Fibroblast of upper back skin (primary cell): ENCODE measurements around the gene CD164L2.
"Not testable (repeated sequence)": the region's sequence is repeated elsewhere in the genome, so short reads cannot be mapped to it uniquely, and the experiment has no call there.

Experiments
- DNase-seq: peaks from one replicate; pipeline ENCODE4 v3.0.0-alpha.2; 2013

Gene CD164L2

DNA sequence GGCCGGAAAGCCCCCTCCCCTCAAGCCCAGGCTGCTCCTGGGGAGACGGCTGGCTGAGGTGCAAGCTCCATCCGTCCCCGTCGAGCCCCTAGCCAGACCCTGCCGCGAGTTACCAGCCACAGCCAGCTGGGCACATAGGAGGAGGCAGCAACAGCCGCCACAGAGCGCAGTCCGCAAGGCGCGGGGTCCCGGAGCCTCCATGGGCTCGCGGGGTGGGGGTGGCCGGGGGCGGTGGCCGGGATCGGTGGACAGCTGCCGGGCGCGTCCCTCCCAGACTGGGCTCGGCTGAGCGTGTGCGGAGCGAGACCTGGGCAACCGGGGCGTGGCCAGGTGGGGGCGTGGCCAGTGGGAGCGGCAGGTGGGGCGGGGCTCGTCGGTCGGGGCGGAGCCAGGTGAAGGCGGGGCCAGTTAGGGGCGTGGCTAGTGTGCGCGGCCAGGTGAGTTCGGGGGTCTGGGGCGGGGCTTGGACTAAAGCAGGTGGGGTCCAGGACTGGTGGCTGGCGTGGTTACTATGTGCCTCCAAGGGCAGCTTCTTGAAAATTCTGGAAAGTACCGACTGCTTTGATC, at the start of gene CD164L2:
Gene CD164L2 (minus strand): TSS at position 295 of the 567 bp plus-strand sequence. CDS start 94 bp downstream, at position 201.
- DNase-seq = no peak

DNA sequence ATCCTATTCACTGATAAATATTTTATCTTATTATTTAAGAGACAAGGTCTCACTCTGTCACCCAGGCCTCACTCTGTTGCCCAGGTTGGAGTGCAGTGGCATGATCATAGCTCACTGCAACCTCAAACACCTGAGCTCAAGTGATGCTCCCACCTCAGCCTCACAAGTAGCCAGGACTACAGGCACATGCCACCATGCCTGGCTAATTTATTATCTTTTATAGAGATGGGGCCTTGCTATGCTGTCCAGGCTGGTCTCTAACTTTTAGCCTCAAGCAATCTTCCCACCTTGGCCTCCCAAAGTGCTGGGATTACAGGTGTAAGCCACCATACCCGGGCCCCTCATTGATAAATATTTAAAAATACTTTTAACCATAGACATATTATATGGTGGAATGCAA, 49.6 kb upstream of the CD164L2 start:
- DNase-seq = not testable (repeated sequence)

DNA sequence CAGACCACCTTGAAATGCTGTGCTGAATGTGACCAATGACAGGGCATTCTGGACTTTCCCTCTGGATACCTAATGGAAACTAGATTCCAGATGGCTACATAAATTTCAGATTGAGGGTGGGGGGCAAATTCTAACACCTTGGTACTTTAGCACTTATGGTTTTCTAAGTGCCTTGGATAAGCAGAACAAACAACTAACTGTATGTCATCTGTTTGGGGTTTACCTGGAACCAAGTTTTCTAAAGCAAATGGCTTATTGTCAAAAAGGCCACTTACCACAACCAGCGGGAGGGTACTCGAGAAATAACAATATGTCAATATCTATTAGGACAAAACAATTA, 48.4 kb upstream of the CD164L2 start:
- DNase-seq = no peak

- peak; percentile 38 for DNase-seq
These were observed 47.9 kb upstream of the CD164L2 start for GRCh38 chr1:27430903-27431600.

DNA sequence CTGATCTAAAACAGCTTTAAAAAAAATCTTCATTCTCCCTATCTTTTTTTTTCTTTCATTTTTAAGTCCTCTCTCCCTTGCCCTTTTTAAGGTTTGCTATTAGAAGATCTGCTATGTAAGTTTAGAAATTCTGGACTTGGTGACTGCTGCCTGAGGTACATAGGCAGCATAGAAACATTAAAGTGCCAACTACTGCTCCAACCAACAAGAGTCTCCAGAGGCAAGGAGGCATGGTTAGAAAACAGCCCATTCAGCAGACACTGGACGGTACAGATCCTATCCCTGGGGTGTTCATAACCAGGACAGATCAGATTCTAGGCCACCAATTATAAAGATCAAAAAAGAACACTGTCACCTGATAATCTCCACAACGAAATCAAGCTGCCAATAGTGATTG, 45.9 kb upstream of the CD164L2 start:
- no peak for DNase-seq

DNA sequence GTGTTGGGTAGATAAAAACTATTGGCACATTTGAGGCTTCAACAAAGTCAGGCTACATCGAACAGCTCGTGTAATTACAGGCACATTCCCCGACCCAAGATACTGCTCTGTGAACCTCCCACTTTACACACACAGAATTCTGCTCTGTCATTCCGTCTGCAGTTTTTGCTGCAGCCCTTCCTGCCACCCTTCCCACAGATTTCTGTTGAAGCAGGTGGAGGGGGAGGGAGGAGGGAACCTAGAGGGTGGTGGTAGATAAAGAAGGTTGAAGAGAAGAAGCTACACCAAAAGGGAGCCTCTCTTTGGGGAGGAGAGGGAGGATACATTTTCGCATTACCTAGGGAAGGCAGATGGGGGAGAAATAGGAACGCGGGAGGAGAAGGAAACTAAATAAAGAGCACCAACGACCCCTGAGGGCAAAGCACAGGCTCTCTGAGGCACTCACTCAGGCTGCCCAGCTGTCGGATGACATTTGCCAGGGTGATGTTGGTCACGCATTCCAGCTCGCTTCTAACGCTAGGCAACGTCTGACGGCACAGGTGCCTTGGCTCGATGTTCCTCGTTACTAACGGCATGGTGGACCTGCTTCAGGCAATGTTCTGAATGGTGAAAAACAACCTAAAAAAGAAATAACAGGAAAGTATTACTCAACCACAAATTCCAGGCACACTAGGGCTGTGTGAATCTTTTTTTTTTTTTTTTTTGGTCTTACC, 45.3 kb upstream of the CD164L2 start:
- no peak for DNase-seq

DNA sequence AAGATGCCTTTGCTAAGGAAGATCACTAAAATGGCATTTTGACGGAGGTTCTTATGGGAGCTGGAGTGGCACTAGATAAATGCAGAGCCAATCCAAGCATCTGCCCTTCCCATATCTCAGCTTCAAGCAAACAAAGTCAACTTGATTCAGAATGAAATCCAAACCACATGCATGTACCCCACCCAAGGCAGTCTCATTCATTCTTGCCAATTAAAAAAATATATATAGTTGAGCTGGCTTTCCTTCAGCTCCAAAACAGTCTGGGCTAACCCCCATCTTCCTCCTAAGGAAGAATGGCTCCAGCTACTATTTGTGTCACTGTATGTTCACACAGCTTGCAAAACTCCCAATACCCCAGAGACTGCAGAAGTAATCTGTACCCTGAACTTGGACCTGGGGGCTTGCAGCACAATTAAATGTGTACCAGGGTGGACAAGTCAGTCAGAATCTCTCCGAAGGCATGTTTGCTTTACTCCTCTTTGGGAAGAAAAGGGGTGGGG, 44.7 kb upstream of the CD164L2 start:
- DNase-seq = no peak

DNA sequence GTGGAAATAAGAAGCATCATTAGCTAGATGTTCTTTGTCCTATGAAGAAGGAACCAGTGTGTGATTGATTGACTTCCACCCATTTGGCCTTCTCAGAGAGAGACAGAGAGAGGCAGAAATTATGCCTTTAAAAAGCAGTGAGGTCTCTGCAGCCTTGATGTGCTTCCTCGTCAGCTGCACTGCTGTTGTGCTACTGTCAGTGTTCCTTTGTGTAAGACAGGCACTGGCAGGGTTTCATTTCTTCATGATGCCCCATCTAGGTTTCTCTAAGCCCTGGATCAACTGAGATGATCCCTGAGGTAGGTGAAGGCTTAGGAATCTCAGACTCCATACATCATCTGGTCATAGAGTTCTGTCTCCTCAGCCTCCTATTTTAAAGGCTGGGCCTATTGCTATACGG, 44.2 kb upstream of the CD164L2 start:
- DNase-seq = no peak

GRCh38 chr1:27423709-27424108, 40.6 kb upstream of the CD164L2 start:
- no peak for DNase-seq

- peak; percentile 95 for DNase-seq
These were observed 35.4 kb upstream of the CD164L2 start for GRCh38 chr1:27418326-27419185.

DNA sequence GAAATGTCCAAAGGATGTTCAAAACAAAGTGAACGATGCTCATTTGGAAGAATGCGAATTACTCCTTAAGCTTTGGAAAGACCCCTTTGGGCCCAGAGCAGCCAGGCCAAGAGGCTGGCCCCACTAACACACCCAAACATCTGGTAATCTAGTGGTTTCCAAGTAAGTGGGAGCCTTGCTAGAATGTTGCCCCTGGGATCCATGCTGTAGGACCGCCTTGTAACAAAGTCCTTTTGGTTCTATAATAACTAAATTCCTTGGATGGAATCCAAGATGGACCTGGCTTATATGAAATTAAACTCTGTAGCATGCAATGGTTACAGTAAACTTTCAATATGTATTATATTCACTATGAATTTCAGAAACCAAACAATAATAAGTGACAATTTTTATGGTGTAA, 34.6 kb upstream of the CD164L2 start:
- no peak for DNase-seq

DNA sequence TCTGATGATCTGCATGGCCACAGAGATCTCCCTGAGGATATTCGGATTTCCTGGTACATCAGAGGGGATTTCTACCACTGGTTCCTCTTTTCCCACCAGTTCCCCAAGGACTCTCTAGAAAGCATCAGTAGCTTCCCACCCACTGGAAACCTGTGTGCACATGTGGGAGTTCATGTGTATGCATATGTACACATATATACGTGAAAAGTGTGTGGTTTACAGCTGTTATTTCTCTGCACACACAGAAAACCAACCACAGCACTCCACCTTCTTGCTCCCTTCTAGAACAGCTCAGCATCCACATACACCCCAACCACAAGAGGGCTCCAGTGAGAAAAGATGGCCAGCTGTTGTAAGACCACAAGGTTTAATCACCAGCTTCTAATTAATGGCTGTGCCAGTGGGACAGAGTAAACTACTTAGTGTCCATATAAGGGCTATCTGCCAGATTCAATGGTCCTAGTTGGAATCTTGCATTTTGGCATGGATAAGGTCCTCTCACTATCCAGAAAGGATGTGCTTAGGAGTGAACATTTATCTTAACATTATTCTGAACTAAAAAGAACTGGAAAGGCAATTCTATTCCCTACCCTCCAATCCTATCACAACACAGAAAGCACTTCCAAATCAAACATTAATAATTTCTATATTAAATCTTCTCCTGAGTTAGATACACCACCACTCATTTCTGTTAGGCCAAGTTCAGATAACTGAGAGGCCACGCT, 33.4 kb upstream of the CD164L2 start:
- DNase-seq = peak; percentile 71

DNA sequence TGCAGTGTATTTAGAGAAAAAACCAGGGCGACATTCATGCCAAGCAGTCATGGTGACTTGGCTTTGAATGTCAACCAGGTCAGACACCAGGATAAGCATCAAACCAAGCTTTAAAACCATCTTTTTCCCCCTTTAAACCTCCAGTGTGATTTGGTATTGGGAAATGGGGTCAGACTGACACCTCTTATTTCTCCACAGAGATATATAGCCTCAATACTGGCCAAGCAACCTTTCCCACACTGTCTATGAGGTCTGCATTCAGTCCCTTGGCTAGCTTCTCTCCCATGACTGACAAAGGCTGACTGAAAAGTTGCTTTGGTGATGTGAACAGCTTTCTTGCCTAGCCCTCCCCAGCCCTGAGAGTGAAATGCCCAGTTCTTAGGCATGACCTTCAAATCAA, 31.0 kb upstream of the CD164L2 start:
- DNase-seq = no peak

- no peak for DNase-seq
These were observed 29.9 kb upstream of the CD164L2 start for GRCh38 chr1:27413004-27413403.

DNA sequence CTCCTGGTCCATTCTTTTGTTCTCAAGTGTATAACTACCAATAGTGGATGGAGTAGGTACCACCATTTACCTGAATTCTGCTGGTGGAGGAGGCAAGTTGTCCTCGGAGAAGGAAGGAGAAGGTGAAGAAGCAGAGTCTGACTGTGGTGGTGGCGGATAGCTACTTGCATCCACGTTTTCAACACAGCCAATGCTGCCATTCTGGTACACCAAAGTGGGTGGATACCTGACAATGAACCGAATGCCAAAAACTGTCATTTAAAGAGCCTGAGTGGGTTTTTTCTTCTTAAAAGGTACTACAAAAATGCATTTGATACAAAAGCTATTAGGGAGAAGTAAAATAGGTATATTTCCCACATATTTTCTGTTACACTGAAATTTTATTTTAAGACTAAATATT, 29.4 kb upstream of the CD164L2 start:
- DNase-seq = no peak

DNA sequence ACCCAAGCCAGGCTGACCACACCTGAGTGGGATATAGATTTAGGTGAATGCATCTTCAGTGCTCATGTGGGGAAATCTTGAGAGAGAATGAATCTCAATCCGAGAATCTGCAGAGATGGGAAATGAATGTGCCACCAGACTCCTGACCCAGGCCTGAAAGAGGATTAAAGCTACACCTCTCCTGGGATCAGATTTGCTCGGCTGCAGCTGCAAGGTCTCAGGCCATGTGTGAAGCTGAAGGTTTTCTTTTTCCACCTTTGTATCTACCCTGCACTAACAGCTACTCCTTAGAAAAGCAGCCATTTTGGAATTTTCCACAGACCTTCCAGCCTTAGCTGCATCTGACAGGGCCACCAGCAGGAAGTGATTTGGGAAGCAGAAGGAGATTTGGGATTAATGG, 27.6 kb upstream of the CD164L2 start:
- DNase-seq = no peak

DNA sequence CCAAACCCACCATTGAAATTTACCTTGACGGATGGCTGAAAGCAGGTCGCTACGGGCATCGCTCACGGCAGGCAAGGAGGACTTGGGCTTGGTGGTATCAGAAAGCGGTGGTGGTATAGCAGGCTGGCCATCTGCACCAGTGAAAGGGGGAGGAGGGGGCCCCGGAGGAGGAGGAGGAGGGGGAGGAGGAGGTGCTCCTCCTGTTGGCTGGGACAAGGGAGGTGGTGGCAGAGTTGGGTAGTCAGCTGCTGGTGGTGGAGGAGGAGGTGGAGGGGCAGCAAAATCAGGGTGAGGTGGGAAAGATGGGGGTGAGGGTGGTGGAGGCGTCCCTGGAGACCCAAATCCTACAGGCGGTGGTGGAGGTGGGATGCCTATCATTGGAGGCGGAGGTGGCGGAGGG, 26.5 kb upstream of the CD164L2 start:
- no peak for DNase-seq

DNA sequence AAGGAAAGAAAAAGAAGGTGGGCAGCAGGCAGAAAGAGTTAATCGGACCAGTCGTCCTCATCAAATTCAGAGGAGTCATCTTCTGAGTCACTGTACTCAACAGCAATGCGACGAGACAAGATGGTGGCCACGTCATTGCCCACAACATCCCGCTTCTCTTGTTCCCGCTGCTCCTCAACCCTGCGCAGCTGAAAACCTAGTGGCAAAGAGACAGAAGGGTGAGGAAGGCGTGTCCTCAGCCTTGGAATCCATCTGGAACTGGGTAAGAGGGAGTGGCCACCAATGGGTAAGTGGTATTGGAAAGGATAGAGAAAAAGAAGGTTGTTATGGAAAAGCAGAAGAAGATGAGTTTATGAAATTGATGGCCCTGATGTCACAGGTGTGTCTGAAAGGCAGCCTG, 25.0 kb upstream of the CD164L2 start:
- DNase-seq = no peak

DNA sequence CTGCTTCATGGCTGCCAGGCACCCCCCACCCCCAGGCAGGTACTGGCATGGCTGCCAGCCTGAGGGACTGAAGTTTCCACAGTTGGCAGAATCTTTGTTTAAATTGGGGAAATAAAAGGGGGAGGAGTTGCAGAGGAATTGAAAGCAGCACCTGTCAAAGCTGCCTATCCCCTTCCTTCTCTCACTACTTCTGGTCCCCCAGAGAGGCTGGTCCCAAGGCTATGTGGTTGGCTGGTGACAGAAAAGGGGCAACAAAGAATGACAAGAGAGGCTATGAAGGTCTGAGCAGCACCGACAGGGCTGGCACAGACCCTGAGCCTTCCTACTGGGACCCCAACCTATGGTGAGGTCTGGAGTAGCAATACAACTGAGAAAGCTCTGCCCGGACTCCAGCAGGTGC, 23.7 kb upstream of the CD164L2 start:
- DNase-seq = not testable (repeated sequence)

- DNase-seq = no peak
These were observed 23.2 kb upstream of the CD164L2 start for GRCh38 chr1:27406362-27406680.

- not testable (repeated sequence) for DNase-seq
These were observed 22.6 kb upstream of the CD164L2 start for GRCh38 chr1:27405598-27406361.

GRCh38 chr1:27405074-27405473, 21.9 kb upstream of the CD164L2 start:
- DNase-seq = peak; percentile 90
